Globus pallidus (tissue), 1 donor: ENCODE results near the gene SAFB2.

Experiments
- DNase-seq: peaks from one replicate; pipeline ENCODE4 v3.0.0-alpha.2; 2015; ENCODE audit warnings: low spot score

Gene SAFB2

DNA sequence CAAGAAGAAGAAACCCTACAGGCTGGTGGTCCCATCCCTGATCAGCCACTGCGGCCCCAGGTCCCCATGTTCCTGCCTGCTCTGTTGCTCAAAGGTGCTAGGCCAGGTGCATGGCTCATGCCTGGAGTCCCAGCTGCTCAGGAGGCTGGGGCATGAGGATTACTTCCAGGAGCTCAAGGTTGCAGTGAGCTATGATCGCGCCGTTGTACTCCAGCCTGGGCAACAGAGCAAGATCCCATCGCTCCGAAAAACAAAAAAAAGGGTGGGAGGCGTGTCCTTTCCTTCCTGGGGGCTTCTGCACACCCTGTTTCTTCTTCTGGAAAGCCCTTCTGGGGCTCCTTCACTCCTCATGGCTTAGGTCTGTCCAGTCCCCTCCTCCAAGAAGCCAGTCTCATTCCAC, 42.9 kb downstream of the SAFB2 start:
- DNase-seq: no peak

DNA sequence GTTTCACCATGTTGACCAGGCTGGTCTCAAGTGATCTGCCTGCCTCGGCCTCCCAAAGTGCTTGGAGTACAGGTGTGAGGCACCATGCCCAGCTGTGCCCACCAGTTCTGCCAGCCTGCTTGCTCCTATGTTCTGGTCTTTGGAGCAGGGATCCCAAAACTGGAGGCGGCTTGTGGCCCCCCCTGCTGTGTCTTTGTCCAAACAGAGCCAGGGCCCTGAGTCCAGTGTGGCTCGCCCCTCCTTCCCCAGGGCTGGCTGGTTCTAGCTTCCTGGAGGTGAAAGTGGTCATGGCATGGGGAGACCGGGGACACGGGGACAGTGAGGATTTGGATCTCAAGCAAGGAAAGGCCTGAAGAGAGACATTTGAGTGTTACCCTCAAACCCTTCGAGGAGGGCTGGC, 43.3 kb downstream of the SAFB2 start:
- no peak for DNase-seq

DNA sequence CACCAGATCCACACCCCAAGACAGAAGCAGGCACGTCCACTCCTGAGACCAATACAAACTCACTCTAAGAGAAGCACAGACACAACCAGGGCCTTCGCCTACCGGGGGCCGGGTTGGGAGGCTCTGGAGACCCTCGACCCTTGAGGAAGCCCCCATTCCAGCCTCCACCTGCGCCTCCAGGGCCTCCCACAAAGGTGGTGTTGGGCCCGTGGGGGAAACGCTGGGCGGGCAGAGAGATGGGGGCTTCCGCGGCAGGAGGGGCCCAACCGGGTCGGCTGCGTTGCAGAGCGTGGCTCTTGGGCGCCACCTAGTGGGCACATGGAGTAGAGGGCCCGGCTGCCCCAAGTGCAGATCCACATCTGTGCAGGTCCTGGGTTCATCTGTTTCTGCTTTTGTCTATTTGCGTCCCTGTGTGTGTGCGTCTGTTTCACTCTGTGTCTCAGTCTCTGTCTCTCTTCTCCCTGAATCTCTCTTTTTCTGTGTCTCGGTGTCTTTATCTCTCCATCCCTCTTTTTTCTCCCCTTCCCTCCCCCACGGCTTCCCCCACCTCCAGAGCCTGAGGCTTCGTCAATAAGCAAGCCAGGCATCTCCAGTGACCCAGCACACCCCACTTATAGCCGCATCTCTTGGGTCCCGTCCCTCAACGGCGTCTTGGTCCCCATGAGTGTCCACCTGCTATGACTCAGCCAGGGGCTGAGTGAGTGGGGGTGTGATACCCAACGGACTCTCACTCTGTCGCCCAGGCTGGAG, 44.3 kb downstream of the SAFB2 start:
- DNase-seq: no peak

DNA sequence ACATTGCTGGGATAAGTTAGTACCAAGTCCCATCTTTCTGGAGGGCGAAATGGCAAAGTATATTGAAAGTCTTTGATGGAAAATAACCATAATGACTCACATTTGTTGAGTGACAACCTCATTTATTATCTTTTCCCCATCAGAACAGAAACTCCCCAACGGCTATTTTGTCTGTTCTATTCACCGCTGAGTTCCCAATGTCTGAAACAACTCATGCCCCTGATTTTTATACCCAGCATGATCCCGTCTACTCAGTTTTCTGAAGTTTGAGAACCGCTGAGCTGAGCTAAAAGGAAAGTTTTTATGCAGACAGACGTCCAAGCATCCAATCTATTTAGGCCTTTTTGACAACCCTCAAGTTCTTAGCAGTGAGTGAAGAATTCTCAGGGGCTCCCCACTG, 47.0 kb downstream of the SAFB2 start:
- DNase-seq: no peak

DNA sequence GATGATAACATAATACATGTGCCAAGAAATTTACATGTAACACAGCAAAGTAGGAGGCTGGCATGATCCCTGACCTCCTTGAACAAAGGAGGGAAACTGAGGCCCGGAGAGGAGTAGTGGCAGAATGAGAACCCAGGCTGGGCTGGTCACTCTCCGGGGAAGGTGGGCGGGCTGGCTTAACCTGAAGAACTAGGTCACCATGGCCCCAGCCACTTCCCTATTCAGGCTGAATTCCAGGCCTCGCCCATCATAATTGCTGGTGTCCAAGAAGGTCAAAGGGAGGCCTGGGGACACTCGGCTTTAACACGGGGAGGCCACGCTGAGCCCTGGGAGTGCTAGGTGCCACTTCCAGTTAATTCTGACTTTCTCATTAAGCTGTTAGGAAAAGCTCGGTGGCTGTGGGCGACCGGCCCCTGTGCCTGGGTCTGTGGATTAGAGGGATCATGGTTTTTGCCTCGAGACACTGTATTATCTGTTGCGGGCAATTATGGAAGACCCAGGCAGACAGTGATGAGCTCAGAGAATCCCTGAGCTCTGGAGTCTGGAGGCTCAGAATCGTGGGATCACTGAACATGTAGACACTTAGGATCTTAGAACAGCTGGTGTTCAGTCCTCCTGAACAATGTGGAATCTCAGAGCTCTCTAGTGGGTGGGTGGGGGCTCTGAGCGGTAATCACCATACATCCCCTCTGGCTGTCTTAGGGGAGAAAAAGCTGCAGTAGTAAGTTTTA, 49.9 kb downstream of the SAFB2 start:
- DNase-seq: no peak

DNA sequence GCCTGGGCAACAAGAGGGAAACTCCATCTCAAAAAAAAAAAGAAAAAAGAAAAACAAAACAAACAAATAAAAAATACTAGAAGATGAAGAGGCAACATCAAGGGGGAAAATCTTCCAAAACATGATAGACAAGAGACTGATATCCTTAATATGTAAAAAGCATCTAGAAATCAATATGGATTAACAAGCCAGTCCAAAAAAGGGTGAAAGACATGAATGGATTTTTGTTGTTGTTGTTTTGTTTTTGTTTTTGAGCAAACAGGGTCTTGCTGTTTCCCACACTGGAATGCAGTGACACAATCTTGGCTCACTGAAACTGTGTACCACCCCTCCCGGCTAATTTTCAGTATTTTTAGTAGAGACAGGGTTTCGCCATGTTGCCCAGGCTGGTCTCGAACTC, 50.8 kb downstream of the SAFB2 start:
- no peak for DNase-seq

DNA sequence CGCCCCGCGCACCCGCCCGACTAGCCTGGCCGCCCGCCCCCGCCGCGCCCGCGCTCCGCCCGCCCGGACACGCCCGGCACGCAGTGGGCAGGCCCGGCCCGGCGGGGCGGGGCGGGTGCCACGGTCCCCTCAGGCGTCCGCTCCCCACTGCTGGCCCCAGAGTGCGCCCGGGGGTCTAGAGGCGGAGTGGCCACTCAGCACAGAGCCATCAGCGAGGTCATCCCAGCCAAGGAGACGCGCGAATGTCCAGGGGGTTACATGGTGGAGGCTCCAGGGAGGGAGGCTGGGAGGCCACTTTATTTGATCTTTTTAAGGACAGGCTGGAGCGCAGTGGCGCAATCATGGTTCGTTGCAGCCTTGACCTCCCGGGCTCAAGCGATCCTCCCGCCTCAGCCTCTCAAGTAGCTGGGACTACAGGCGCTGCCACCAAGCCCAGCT, 54.6 kb downstream of the SAFB2 start:
- no peak for DNase-seq

DNA sequence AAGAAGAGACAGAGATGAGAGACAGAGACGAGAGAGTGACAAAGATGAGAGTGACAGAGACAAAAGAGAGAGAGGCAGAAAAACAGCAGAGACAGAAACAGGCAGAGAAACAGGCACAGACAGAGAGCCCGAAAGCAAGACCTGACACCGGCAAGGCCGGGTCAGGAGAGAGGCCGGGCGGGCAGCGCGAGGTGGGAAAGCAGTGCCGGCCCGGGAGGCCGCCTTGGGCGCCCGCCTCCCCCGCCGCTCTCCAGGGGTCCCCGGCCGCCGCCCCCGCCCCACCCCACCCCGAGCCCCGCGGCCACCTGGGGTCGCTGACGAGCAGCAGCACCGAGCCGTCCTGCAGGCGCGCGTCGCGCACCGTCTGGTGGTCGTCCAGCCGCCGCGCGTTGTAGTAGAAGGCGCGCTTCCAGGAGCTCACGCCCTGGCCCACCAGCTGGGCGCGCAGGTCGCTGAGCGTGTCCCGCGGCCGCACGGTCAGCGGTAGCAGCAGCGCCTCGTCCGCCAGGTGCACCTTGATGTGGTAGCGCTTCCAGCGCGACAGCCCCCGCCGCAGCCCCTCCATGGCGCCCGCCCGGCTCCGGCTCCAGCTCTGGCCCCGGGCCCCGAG, 55.1 kb downstream of the SAFB2 start, which contains the start of gene TINCR:
Gene TINCR, minus strand, starts transcription at position 594 of the 610 bp plus-strand sequence.
- no peak for DNase-seq

DNA sequence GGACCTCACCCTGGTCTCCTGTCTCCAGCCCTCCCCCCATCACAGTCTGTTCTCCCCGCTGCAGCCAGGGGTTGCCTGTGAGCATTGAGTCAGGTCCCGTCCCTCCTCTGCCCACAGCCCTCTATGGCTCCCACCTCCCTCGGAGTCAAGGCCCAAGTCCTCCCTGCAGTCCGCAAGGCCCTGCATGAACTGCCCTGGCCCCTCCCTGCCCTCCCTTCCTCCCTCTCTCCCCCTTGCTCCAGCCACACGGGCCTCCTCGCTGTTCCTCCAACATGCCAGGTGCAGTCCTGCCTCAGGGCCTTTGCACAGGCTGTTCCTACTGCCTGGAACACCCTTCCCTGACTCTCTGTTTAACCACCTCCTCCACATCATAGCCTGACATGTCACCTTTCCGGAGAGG, 57.6 kb downstream of the SAFB2 start:
- DNase-seq: no peak

DNA sequence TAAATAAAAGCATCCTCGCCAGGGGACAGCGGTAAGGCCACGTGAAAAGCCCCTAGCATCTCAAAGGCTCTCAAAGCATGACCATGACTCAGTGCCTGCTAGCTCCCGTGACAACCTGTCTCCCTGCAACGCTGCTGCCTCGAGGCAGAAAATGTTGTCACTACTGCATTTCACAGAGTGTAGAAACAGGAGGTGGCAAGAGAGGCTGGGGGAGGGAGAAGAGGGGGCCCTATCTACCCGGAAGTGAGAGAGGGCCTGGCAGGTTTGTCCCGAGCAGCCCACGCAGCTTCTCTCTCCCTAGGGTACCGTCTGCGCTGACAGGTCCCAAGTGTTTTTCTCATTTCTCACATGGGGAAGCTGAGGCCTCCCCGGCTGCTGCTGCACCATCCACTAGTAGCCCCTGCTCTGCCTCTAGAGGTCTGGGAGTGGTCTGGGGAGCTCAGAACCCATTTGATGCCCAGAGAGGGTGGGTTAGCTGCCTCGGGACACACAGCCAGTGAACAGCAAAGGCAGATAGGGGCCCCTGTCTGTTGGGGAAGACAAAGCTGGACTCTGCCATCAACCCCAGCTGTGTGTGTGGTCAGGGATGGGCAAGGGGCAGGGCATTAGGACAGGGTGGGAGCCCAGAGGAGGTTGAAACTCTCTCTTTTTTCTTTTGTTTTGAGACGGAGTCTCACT, 58.5 kb downstream of the SAFB2 start:
- DNase-seq: no peak

DNA sequence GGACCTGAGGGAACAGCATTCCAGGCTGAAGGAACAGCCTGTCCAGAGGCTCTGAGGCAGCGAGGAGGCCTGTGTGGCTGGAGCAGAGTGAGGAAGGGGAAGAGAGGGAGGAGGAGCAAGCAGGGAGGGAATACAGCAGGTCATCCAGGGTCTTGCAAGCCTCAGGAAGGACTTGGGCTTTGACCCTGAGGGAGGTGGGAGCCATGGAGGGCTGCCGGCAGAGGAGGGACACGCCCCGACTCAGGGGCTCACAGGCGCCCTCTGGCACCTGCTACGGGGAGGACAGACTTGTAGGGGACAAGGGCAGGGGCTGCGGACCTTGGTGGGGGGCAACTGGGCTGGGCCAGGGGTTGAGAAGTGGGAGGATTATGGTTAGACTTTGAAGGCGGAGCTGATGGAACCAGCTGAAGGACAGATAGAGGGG, 59.6 kb downstream of the SAFB2 start:
- DNase-seq: no peak

DNA sequence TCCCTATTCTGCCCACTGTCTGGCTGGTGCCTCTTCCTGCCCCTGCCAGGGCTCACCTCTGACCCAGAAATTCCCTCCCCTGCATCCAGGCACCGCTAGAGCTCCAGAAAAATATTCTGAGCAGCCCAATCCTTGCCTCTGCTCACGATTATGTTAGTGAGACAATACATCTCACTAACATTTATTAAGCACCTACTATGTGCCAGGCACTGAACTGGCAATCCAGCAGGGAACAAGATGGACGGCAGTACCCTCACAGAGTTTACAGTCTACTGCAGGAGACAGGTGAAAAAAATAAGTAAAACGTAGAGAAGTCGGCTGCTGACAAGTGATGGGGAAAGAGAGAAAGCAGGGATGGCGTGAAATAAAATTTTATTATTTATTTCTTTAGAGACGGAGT, 60.3 kb downstream of the SAFB2 start:
- no peak for DNase-seq

DNA sequence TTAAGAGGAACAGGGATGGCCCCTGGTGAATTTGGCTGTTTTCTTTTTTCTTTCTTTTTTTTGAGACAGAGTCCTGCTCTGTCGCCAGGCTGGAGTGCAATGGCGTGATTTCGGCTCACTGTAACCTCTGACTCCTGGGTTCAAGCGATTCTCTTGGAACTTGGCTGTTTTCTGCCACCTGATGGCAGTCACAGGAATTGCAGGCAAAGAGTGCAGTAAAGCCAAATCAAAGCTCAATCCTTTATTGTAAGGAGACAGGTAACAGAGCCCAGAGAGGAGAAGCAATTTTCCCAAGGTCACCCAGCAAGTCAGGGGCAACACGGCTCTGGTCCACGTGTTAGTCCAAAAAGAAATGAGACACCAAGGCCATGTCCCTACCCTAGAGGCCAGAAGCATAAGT, 61.0 kb downstream of the SAFB2 start:
- DNase-seq: no peak

DNA sequence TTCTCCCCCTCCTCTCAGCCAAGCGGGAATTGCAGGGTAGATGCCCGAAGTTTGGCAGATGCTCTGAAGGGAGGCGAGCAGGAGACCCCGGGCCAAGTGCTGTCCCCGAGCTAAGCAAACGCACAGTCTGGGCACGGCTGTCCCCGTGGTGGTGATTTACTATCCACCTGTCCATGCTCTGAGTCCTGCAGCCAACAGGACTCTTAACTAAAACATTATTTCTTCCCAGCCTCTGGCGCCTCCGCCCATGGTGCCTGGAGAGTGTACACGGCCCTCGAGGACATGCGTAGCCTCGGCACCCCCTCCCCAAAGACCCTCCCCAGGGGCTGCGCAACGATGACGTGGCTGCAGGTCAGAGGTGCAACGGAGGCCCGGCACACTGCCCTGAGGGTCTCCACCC, 62.4 kb downstream of the SAFB2 start:
- no peak for DNase-seq

DNA sequence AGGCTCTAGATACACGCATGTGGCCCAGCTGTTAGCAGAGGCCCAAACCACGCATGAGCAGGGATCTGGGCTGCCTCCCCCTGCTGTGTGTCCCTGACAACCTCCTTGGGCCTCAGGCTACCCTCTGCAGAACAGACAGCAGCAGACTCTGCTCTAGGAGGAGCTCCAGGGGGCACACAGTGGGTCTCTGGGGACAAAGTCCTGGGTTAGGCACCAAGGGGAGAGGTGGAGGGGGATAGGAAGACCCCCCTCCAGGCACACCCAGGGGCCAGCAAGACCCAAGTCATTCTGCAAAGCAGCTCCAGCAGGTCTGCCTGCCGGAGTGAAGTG, 62.8 kb downstream of the SAFB2 start:
- no peak for DNase-seq

DNA sequence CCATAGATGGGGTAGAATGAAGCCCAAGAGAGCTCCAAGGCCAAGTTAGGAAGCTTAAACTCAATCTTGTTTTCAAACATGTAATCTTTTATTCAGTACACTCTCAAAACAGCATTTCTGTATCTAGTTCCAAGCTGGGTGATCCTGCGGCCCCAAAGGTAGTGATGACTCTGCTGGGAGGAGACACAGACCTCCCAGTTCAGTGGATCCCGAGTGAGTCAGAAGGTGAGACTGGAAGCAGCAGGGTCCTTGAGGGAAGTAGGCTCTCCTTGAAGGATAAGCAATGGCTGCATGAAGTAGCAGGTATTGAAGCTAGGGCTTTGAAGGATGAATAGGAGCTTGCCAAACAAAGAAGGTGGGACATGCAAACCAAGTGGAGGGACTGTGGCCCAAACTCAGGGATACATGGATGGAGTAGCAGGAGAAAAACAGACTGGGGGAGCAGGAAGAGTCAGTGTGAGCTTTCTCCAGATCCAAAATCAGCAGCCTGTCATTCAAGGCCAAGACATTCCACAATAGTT, 64.4 kb downstream of the SAFB2 start:
- no peak for DNase-seq

DNA sequence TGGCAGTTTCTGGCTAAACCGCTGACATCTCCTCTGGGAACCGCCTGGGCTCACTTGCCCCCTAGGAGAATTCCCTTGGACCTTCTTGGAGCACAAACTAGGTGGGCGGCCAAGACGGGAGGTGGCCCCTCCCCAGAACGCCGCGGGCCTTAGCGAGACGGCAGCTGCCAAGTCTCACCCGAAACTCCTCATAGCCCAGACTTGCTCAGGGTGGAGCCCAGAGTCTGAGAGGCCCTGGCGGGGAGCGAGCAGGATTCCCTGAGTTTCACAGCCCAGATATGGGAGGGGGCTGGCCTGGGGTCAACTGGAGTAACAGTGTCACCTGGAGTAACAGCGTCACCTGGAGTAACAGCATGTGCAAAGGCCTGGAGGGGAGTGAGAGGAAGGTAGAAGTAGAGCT, 64.9 kb downstream of the SAFB2 start:
- DNase-seq: no peak

DNA sequence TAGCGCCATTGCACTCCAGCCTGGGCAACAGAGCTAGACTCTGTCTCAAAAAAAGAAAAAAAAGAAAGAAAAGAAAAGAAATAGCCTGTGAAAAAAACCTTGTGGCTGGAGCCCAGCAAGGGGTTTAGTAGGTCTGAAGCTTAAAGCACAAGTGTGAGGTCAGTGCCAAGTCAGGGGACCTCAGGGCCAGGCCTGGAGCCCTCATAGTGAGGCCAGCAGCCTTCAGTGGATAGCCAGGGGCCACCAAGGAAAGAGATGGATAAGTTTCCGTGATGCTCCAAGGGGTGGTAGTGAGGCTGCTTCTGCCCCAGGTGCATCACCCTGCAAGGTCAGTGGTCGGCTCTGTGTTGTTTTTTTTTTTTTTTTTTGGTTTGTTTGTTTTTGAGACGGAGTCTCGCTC, 67.7 kb downstream of the SAFB2 start:
- no peak for DNase-seq

DNA sequence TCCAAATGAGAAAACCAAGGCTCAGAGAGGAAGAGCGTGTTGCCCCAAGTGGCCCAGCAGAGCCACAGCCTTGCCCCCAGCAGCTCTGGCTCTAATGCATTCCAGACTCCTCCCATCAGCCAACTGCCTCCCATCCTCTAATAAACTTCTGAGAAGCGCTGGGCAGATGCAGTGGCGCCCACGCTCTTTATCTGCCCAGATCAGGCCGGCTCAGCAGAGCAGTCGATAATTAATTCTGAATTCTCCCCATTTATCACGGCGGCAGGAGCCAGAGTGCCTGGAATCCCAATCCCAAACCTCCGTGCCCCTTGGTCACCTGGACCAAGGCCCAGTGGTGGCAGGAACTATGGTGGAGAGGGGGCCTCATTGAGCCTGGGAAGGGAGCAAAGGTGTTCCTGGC, 68.7 kb downstream of the SAFB2 start:
- no peak for DNase-seq

DNA sequence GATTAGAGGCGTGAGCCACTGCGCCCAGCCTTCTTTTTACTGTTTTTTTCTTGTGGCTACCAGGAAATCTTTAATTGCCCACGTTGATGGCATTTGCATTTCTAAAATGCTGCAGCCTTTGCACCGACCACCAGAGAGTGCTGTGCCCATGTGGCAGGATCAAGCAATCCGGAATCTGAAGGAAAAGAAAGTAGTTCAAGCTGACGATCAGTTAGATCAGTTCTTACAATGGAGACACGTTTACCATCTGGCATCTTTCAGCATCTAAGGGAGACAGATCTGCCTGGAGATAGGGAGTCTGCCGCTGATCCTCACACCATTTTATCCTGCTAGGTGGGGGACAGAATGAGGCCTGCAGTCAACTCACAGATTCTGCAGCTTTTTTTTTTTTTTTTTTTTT, 74.7 kb downstream of the SAFB2 start:
- DNase-seq: no peak

DNA sequence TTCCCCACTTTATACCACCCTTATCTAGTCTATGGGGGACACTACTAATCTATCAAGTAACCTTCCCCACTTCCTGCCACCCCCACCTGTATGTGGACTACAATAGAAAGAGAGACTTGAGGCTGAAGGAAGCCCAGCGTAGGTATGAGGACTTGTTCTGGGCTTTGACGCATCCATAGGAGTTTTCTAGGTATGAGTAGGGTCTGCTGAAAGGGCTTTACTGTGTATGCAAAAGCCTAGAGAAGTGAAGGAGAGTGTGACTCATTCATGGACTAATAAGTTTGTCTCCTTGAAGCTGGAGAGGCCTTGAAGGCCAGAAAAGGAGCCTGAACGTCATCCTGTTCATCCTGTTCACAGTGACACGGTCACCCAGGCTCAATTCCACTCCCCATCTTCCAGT, 76.6 kb downstream of the SAFB2 start:
- DNase-seq: no peak

DNA sequence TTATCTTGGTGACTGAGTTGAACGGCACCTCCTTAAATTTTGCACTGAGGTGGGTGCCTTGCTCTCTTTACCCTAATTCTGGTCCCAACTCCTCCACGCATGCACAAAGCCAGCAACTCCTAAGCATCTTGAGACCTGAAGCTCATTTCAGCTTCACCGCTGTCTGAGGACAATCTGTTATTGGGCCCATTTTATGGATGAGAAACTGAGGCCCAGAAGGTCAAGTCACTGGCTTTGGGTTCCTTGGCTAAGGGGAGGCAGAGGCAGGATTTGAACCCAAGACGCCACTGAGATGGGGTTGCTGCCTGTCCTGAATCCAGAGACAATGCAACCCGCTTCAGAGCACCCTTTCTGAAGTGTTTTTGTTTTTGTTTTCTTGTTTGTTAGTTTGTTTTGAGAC, 77.5 kb downstream of the SAFB2 start:
- no peak for DNase-seq

DNA sequence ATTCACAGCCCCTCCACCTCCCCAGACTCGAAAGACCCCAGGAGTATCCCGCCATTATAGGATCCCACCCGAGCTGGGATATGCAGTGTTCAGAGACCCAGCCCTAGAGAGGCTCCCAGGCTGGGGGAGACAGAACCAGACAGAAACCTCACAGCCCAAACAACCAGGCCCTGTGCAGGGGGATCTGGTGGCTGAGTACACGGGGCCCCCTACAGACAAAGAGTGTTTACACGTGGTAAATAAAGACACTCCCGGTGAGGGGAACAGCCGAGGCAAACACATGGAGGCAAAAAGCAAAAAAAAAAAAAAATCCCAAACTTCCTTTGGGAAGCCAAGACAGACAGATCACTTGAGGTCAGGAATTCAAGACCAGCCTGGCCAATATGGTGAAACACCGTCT, 79.9 kb downstream of the SAFB2 start:
- no peak for DNase-seq
